Measurements from ENCODE around the gene DSEL.

Gene DSEL

GRCh38 chr18:67504739-67505138, 11.8 kb downstream of the DSEL start:
- no peak for DNase-seq (ENCODE audit: low read depth in 1 of 2, low spot score in 1 of 2)

GRCh38 chr18:67500522-67501205, 15.9 kb downstream of the DSEL start:
- DNase-seq (ENCODE audit: low read depth in 1 of 2, low spot score in 1 of 2) = no peak

DNA sequence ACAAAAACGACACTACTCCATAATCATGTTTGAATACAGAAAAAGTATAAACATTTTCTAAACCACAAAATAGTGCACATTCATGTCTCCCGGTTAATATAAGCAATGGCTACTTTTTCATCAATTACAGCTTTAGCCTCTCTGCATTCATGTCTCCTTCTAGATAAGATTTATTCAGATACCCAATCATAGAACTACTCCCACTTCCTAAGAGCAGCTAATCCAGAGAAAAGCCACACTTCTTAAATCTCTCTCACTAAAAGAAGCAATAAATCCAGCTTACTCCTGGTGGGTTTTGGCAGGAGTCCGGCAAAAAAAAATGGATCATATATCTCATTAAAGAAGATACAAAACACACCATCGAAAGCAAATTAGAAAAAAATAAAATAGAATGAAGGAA, 20.1 kb downstream of the DSEL start:
- no peak for DNase-seq (ENCODE audit: low read depth in 1 of 2, low spot score in 1 of 2)

- no peak for DNase-seq (ENCODE audit: low read depth in 1 of 2, low spot score in 1 of 2)
These were observed 30.0 kb downstream of the DSEL start for GRCh38 chr18:67486534-67486933.

DNA sequence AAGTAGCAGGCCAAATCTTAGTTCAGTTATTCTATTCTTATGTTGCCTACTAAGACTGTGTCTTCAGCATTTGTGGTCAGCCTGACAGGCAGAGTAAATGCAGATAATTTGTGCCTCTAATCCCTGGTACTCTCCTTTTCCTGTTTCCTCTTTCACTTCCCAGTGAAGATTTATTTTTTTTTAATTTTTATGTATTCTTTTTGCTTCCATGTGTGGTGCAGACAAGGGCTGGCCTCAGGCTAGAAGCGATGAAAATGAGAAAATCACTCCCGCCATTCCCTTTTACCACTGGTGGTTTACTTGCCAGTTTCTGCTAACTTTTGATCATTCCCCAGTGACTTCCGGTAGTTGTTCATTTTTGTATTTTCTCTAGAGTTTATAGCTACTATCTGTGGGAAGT, 30.9 kb downstream of the DSEL start:
- DNase-seq (ENCODE audit: low read depth in 1 of 2, low spot score in 1 of 2) = no peak

GRCh38 chr18:67484458-67484857, 32.1 kb downstream of the DSEL start:
- DNase-seq (ENCODE audit: low read depth in 1 of 2, low spot score in 1 of 2) = no peak

DNA sequence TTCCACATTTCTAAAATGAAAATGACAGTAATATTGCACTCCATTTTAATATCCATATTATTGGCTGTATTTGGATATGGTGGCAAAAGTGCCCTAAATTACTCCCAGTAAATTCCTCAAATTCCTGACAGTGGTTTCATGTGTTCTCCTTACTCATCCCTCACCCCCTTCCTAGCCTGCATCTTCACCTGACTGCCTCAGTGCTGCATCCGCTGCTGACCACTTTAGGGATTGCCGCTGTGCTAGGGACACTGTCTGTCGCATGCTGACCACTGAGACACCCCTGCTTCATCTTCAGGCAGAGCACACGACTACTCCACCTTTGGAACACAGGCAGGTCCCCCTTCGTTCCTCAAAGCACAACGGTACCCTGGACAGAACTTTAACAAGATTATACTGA, 32.6 kb downstream of the DSEL start:
- DNase-seq (ENCODE audit: low read depth in 1 of 2, low spot score in 1 of 2) = no peak

DNA sequence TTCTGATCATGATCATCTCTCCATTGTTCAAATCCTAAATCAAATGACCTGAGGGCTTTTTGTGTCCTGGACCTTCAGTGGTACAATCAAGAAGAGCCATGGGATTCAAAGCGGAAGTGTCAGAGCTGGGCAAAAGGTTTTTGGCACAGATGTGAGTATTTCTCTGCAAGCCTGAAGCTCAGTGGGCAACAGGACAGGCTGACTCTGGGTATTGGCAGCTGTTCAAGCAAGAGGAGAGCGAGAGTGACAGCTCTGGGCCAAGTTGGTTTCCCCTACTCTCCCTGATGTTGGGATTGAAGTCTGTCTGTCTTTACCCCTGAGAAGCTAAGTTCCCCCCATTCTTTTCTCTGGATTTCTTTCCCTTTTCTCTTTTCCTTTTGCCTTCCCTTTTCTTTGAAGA, 33.3 kb downstream of the DSEL start:
- no peak for DNase-seq (ENCODE audit: low read depth in 1 of 2, low spot score in 1 of 2)

DNA sequence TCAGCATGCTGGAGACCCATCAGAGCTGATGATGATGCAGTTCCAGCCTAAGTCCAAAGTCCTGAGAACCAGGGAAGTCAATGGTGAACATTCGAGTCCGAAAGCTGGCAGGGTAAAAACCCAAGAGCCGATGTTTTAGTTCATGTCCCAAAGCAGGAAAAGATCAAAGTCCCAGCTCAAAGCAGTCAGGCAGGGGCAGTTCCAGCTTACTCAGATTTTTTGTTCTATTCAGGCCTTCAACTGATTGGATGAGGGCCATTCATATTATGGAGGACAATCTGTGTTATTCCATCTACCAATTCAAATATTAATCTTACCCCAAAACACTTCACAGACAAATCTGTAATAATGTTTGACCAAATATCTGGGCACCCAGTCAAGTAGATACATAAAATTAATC, 38.3 kb downstream of the DSEL start:
- no peak for DNase-seq (ENCODE audit: low read depth in 1 of 2, low spot score in 1 of 2)

GRCh38 chr18:67477522-67477921, 39.0 kb downstream of the DSEL start:
- no peak for DNase-seq (ENCODE audit: low read depth in 1 of 2, low spot score in 1 of 2)

DNA sequence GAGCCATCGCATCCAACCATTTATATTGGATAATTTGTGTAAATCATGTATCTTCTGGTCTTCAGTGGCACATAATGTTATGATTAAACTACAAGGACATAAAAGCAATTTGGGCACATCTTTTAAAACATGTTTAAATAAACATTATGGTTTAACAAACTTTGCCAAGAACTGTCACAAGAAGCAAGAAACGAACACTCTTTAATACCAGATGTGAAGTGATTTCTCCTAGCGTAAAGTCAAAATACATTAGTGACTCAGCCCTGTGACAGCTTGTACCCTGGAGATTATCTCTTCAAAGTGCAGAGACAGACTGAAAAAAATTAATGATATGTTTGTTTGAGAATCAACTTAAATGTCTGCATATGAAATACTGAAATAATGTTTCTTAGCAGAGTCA, 39.9 kb downstream of the DSEL start:
- no peak for DNase-seq (ENCODE audit: low read depth in 1 of 2, low spot score in 1 of 2)

GRCh38 chr18:67475673-67476072, 40.8 kb downstream of the DSEL start:
- DNase-seq (ENCODE audit: low read depth in 1 of 2, low spot score in 1 of 2) = no peak

GRCh38 chr18:67468038-67468437, 48.5 kb downstream of the DSEL start:
- no peak for DNase-seq (ENCODE audit: low read depth in 1 of 2, low spot score in 1 of 2)

DNA sequence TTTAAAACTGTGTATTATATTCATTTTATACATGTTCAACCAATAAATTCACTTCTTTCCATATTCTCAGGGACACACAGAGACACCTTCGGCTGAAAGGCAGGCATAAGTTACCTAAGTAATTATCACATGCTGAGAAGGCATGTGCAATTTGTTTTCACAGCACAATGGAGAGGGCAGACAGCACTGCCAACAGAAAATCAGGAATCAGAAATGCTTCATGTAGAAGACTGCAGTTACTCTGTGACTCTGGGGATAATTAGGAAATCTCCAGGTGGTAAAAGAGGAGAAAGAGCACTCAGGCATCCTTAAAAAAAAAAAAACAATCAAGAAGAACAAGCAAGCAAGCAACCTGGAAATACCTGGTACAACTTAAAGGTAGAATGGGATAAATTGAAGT, 49.3 kb downstream of the DSEL start:
- DNase-seq (ENCODE audit: low read depth in 1 of 2, low spot score in 1 of 2) = no peak

DNA sequence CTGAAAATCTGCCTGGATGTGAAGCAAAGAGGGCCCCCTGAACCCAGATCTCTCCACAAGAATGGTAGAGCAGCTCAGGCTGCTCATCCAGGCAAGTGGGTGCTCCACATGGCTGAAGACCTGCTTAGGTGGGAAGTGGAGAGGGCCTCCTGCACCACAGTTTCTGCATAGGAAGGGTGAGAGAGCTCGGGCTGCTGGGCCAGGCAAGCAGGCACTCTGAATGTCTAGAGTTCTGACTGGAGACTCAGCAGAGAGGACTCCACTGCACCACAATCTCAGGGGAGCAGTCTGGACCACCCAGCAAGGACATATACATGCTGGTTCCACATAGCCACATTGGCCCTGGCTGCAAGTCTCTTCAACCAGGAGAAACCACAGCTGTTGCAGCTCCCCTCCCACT, 52.0 kb downstream of the DSEL start:
- no peak for DNase-seq (ENCODE audit: low read depth in 1 of 2, low spot score in 1 of 2)

DNA sequence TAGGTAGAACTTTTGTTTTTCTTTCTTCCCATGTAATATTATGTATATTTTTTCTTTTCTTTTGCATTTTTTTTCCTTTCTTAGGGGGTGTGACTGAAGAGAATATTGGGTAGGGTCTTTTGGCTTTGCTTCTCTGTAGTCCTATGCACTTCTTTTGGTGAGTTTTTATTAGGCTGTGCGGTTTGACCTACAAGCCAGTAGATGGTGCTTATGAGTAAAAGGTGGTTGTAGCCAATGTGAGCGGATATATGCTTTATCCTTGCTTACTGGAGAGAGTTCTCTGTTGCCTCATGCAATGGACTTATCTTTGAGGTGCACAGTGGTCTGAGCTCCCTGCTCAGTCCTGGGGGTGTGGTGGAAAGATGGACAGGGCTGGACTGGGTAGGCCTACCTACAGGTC, 52.7 kb downstream of the DSEL start:
- no peak for DNase-seq (ENCODE audit: low read depth in 1 of 2, low spot score in 1 of 2)

GRCh38 chr18:67456711-67457110, 59.8 kb downstream of the DSEL start:
- no peak for DNase-seq (ENCODE audit: low read depth in 1 of 2, low spot score in 1 of 2)
